Epithelial cell of prostate (primary cell): ENCODE measurements around the gene SCAPER.
"Not testable (repeated sequence)": the region's sequence is repeated elsewhere in the genome, so short reads cannot be mapped to it uniquely, and the experiment has no call there.

Source experiments
- DNase-seq: peaks from one replicate; pipeline ENCODE4 v3.0.0-alpha.2; 2011; ENCODE audit warnings: low read depth, low spot score
- H3K27ac ChIP-seq: fragments of 450-650 bp; 2 replicates; pipeline ENCODE4 v1.5.1; 2017; ENCODE audit warnings: mild to moderate bottlenecking

The SCAPER gene

DNA sequence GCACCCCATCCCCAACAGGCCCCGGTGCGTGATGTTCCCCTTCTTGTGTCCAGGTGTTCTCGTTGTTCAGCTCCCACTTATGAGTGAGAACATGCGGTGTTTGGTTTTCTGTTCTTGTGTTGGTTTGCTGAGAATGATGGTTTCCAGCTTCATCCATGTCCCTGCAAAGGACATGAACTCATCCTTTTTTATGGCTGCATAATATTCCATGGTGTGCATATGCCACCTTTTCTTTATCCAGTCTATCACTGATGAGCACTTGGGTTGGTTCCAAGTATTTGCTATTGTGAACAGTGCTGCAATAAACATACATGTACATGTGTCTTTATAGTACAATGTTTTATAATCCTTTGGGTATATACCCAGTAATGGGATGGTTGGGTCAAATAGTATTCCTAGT, 217.5 kb downstream of the SCAPER start:
- not testable (repeated sequence) for H3K27ac ChIP-seq, DNase-seq

DNA sequence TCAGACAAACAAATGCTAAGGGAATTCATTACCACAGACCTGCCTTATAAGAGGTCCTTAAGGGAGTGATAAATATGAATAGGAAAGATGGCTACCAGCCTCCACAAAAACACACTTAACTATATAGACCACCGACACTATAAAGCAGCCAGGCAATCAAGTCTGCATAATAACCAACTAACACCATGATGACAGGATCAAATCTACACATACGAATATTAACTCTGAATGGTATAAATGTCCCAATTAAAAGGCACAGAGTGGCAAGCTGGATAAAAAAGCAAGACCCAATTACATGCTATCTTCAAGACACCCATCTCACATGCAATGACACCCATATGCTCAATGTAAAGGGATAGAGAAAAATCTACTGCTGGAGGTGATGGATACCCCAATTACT, 221.1 kb downstream of the SCAPER start:
- no peak for DNase-seq
- H3K27ac ChIP-seq: no peak overlapping the region

DNA sequence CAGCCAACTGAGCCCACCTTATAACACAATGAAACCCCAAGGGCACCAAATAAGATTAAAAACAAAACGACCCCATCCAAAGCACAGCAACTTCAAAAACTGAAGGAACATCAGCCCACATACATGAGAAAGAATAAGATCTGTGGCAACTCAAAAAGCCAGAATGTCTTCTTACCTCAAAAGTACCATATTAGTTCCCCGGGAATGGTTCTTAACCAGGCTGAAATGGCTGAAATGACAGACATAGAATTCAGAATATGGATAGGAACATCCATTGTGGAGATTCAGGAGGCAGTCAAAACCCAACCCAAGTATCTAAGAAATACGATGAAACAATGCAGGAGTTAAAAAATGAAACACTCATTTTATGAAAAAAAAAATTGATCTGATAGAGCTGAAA, 222.3 kb downstream of the SCAPER start:
- DNase-seq: no peak
- no peak overlapping the region for H3K27ac ChIP-seq

DNA sequence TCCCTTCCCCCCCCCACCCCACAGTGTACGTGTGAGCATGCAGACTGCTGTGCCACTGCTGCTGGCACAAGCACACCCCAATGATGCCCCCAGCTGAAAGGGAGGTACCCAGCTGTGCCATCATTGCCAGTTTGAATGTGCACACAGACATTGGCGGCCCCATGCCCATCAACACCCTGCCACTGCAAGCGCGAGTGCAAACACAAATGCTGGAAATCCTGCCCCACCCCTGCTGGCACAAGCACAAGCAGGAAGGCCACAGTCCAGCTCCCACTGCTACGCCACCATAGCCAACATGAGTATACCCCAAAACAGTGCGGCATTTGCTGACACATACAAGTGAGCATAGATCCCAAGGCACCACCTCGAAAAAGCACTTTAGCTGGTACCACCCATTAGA, 222.9 kb downstream of the SCAPER start:
- no peak overlapping the region for H3K27ac ChIP-seq
- DNase-seq: no peak

DNA sequence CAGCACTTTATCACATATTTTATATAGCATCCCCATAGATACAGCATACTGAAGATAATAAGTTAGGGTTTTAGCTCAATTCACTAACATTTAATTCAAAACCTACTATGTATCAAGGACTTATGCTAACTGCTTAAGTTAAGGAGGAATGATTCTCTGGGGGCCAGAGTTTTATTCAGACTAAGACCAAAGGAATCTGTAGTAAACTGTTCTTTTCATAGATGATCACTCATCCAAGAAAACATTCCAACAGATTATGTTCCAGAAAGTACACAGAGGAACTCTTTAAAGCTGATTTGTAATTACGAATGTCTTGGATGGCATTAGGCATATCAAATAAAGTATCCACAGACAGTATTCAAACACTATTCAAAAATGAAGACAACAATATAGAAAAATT, 226.4 kb downstream of the SCAPER start:
- no peak for DNase-seq
- no peak overlapping the region for H3K27ac ChIP-seq

DNA sequence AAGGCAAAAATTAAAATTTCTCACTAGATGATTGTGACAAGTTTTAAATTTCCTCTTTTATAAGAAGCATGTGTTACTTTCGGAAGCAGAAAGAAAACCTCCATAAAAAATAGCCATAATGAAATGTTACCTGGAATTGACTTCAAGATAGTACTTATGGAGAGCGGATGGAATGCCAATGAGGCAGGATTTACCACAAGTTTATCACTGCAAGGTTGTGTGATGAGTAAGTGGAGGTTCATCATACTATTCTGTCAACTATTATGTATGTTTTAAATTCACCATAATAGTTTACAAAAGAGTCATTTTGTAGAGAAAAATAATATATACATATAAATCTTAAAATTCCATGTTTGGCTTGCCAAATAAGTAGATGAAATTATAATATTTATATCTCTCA, 230.3 kb downstream of the SCAPER start:
- DNase-seq: no peak
- H3K27ac ChIP-seq: no peak overlapping the region

DNA sequence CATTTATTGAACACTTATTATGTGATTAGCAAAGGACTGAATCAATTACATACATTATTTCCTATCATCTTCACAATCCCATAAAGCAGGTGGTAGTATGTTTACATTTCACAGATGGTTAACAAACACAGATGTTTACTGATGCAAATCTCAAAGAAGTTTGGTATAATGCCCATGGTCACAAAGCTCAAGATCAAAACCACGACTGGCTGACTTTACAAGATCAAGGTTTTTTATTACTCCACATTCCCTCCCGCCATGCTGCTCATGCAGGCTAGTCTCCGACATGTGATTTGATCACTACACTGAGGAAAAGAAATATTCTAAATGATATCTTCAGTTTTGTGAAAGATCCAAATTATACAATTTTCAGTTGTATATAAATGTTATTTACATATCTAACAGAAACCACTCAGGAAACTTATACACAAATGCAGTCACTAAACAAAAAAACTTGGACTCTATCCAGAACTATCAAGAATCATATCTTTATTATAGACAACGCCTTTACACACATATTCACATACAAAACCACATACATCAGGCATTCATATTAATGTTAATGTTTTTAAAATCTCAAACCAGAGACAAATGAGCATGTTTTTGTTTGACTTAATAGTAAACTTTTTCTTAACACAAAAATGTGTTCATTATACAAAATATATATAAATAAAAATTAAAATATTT, 235.5 kb downstream of the SCAPER start:
- DNase-seq: no peak
- H3K27ac ChIP-seq: no peak overlapping the region

DNA sequence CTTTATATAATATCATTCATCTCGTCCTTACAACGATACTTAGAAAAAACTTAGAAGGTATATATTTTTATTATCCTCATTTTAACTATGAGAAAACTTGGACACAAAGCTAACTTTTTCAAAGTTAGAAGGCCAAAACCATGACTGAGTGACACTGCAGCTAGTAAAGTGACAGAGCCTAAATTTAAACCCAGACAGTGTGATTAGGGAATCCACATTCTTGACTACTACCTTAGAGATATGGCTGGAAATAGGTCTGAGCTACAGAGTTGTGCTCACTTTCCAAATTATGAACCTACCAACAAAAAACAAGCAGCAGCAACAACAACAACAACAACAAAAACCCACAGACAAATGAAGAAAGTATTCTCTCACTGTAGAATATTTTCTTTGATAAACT, 236.2 kb downstream of the SCAPER start:
- H3K27ac ChIP-seq: no peak overlapping the region
- no peak for DNase-seq

DNA sequence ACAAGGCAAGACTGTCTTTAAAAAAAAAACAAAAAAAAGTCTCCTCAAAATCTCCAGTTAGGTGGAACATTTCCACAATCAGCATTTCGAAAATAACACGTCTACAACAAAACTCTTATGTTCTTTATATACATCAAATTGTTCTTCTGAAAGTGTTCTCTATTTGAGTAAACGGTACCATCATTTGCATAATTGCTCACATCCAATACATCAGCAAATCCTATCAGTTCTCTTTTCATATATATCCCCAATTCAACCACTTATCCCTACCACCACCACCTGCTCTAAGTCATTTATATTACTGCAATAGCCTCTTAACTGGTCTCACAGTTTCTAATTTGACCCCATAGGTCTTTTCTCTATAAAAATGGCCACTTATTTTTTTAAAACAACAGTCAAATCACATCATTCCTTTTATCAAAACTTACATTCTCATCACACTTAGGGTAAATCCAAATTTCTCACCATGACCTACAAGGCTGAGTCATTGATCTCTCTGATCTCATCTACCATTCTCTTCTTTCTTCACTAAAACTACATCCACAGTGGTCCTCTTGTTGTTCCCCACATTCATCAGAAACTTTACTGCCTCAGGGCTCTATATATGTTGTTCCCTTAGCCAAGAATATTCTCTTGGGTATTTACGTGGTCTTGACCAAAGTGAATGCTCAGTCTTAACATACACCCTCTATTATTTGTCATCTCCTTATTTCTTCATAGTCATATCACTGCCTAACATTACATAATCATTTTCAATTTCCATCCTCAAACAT, 237.0 kb downstream of the SCAPER start:
- no peak for DNase-seq
- H3K27ac ChIP-seq: no peak overlapping the region

DNA sequence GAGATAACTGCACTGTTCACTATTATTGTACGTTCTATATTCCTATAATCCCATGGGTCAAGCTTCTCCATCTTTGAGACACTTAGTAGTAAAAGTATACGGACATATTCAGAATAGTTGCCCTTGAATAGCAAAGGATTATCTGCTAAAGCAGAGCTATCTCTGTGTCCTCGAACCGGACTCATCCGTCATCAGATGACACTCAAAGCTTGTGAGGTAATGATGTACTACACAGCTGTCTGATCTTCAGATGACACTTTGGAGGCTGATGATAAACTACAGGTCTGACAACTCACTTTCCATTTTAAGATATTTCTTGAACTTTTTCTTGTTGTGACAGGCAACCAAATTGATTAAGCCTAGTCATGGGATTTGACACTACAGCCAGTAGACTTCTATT, 240.2 kb downstream of the SCAPER start:
- DNase-seq: no peak

DNA sequence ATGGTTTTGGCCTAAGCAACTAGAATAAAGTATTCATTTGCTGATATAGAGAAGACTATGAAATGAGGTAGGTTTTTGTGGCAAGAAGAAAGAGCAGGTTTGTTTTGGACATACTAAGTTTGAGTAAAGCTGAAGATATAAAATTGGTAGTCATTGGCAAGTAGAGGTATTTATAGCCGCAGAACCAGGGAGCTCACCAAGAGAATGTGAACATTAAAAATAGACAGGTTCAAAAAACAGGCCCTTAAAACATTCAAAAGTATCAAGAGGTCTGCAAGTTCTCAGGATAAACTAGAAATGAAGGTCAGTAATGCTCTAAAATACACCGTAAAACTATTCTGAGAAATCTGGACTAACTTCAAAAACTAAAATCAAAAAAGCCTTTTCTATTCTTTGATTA, 240.7 kb downstream of the SCAPER start:
- H3K27ac ChIP-seq: no peak overlapping the region
- no peak for DNase-seq

More for the DNA sequence above, 240.2 kb downstream of the SCAPER start:
- no peak overlapping the region for H3K27ac ChIP-seq

DNA sequence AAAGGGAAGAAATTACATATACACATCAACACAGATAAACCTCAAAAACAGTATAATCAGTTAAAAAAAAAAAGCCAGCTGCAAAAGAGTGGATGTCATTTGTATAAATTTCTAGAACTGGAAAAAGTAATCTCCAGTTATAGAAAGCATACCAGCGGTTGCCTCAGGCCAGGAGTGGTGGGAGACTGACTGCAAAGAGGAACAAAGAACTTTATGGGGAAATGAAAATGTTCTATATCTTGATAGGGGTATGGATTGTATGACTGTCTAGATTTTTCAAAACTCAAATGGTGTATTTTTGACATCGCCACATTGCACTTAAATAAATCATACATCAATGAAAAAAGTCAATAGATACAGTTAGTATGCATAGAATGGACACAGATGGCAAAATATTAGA, 241.6 kb downstream of the SCAPER start:
- DNase-seq: no peak

DNA sequence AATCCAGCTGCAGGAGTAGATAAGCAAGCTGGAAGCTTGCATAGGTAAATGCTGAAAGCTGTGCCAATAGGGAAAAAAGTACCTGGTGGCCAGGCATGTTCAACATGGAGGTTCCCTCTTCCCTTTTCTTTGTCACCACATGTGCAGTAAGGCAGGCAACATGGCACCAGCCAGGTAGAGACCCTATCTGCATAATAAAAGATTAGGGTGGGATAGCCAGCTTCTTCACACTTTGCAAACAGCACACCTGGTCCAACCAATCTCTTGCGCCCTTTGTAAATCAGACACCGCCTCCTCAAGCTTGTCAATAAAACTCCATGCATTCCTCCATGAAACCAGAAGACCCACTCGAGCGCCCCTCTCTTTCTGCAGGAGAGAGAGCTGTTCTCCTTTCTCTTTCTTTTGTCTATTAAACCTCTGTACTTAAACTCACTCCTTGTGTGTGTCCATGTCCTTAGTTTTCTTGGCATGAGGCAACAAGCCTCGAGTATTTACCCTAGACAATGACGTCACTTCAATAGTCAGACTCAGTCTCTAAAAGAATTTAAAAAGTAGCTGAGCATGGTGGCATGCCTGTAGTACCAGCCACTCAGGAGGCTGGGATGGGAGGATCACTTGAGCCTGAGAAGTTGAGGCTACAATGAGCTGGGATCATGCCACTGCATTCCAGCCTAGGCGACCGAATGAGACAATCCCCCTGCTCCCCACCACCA, 256.3 kb downstream of the SCAPER start:
- DNase-seq: no peak
- no peak overlapping the region for H3K27ac ChIP-seq

More for the DNA sequence above, 241.6 kb downstream of the SCAPER start:
- H3K27ac ChIP-seq: no peak overlapping the region

DNA sequence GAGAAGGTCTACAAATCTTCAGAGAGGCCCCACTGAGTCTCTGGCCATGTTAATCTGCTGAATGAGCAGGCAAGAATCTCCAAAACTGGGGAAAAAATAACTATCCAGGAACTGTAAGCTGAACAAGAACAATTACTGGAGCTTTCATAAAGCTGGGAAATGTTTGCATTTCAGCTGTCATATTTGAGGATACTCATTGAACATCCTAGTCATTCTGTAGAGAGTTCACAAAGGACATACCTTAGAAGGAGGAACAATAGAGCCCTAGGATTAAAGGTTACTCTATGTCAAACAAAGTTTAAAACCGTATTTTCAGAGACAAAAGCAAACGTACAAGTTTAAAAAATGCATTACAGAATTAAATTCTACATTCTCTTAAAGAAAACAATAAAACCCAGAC, 257.5 kb downstream of the SCAPER start:
- H3K27ac ChIP-seq: no peak overlapping the region
- DNase-seq: no peak

DNA sequence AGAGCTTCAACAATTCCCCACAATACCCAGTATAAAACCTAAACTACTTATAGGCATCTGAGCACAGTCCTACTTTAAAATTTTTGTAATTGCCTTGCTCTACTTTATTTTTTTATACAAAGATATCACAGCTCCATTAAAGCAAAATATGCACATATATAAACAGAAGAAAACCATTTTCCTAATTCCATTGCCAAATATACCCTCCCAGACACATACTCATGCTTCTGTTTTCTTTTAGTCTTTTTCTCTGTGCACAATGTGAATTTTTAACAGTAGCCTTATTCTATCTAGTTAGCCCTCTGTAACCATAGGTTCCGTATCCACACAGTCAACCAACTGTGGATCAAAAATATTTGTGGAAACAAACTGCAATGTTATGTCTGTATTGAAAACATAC, 260.5 kb downstream of the SCAPER start:
- DNase-seq: no peak
- no peak overlapping the region for H3K27ac ChIP-seq

DNA sequence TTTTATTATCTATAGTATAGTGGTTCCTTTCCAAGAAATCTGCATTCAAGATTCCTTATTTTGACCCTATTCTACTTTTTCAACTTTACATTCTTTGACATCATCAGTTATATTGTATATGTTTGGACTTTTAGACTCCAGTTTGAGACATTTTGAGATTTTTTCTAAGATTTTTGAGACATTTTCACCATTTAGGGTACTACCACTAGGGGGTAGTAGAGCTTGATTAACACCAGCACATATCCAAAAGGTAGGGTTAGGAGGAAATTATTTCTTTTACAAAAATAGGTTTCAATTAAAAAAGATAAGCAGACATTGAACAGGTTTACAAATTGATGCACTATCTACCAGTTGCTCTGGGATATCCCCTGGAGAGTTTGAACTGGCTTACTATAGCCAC, 262.5 kb downstream of the SCAPER start:
- DNase-seq: no peak
- no peak overlapping the region for H3K27ac ChIP-seq

DNA sequence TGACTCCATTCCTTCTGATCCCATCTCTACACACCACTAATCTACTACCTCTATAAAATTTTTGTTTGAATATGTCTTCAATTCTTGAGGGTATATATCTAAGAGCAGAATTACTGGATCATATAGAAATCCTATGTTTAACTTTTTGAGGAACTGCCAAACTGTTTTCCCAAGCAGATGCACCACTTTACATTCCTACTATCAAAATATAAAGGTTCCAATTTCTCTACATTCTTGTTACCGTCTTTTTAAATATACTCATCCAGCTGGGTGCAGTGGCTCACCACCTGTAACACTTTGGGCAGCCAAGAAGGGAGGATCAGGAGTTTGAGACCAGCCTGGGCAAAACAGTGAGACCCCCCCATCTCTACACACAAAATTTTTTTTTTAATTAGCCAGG, 268.0 kb downstream of the SCAPER start:
- H3K27ac ChIP-seq: no peak overlapping the region

DNA sequence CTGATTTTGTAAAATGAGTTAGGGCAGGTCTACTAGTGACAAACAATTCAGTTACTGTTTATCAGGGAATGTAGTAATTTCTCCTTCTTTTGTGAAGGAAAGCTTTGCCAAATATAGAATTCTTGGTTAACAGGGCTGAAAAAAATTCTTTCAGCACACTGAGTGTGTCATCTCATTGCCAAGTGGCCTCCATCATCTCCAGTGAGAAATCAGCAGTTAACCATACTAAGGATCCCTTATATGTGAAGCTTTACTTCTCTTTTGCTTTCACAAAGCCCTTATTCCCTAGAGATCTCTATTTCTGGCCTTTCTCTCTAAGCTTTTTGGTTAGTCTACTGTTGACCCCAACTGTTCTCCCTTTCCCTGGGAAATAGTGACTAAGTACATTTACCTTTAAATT, 269.1 kb downstream of the SCAPER start:
- no peak overlapping the region for H3K27ac ChIP-seq
- DNase-seq: no peak

More for the DNA sequence above, 268.0 kb downstream of the SCAPER start:
- DNase-seq: no peak

DNA sequence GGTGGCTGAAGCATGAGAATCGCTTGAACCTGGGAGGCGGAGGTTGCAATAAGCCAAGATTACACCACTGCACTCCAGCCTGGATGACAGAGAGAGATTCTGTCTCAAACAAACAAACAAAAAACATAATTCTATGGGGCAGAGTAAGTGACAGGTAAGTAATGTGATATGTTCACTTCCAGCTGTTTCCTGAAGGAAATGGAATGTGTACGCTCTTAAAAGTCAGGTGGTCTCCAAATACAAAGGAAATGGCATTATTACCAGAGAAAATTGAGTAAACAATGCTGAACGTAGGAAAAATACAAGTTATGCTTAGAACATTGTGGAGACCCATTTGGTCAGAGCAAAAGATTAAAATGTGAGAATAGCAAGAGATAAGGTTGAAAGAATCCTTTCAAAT, 278.5 kb downstream of the SCAPER start:
- no peak for DNase-seq
- H3K27ac ChIP-seq: no peak overlapping the region

DNA sequence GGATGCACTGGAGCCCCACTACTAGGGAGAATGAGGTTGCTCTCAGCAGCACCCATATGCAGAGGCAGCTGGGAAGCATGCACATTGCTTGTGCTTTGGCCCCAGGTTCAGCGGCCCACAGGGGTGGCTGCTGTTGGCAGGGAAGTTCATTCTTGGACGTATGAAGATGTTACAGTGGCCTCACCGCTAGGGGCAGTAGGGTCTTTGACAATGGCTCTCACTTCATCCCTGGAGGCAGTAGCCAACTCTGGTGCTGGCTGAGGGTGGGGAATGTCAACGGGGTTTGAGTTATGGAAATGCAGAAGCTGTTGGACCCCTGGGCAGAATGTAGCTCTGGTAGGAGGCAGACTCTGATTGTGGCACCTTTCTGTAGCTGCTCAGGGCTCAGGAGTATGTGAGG, 279.9 kb downstream of the SCAPER start:
- DNase-seq: no peak
- H3K27ac ChIP-seq: no peak overlapping the region

DNA sequence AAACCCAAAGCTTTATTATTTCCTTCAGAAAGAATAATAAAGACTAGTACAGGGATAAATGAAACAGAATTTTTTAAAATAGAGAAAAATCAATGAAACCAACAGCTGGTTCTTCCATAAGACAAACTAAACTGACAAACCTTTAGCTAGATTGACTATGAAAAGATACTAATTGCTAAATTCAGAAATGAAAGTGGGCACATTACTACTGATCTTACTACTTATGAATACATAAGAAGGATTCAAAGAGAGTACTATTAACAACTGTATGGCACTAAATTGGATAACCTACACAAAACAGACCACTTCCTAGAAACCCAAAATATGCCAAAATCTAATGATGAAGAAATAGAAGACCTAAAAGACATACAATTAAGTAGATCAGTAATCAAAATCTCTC, 290.4 kb downstream of the SCAPER start:
- no peak for DNase-seq
- H3K27ac ChIP-seq: no peak overlapping the region
